A673 (cell line): ENCODE measurements around the gene HOXC13.

ENCODE experiments used
- EZH2 ChIP-seq: fragments of 200-600 bp; sonication (generic); IDR thresholded peaks from 2 replicates; pipeline ENCODE4 v1.6.1; 2017; ENCODE audit warnings: borderline replicate concordance, low read depth, mild to moderate bottlenecking, mixed read lengths, antibody characterized with exemption, low read length; ENCODE audit not compliant: poor library complexity, severe bottlenecking
- TF ChIP-seq, protein P1 (sequence below): fragments of 300-800, 200-600 bp; sonication (generic); conservative IDR thresholded peaks from 2 replicates; pipeline ENCODE4 v1.5.1; 2017; ENCODE audit warnings: low read depth, mild to moderate bottlenecking, antibody characterized with exemption, low read length, moderate library complexity, mixed read lengths

DNA sequence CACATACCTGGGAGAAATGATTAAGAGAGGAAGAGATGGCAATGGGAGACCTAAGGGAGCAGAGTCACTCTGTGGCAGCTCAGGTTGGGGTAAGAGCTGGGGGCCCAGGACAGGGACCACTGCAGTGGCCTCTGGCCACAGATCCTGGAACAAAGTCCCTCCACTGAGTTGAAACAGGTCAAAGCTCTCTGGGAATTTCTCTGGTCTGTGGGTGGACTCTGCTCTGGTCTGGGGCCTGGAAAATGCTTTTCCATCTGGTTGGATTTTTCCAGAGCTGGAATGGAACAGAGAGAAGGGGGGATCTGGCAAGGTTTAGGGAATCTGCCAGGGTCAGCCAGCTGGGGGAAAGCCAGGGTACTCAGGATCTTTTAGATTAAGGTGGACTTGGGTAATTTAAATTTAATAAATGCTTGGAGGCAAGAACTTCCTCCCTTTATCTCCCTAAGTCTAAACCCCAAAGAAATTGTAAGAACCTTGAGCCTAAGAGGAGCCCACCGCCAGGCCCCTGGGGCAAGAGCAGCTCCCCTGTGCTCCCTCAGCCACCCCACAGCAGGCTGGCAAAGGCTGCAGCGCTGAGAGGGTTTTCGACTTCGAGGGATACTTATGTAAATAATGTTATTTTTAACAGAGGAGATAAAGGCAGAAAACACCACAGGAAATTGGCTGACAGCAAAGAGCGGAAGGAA, 50.1 kb downstream of the HOXC13 start:
- TF ChIP-seq, protein P1, sequence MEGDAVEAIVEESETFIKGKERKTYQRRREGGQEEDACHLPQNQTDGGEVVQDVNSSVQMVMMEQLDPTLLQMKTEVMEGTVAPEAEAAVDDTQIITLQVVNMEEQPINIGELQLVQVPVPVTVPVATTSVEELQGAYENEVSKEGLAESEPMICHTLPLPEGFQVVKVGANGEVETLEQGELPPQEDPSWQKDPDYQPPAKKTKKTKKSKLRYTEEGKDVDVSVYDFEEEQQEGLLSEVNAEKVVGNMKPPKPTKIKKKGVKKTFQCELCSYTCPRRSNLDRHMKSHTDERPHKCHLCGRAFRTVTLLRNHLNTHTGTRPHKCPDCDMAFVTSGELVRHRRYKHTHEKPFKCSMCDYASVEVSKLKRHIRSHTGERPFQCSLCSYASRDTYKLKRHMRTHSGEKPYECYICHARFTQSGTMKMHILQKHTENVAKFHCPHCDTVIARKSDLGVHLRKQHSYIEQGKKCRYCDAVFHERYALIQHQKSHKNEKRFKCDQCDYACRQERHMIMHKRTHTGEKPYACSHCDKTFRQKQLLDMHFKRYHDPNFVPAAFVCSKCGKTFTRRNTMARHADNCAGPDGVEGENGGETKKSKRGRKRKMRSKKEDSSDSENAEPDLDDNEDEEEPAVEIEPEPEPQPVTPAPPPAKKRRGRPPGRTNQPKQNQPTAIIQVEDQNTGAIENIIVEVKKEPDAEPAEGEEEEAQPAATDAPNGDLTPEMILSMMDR: no peak
- no peak for TF ChIP-seq EZH2
